Measurements from ENCODE around the gene ABCA5. TPM values are rescaled to one million over a fixed set of nuclear protein-coding genes. Genes with fewer than 3 reads are reported as not detected.

ABCA5 gene
- total RNA-seq, 3 donors from 2014 or later (not counting 1 experiment from before 2014, with no cell fraction given) = 52.1 to 84.5 (median 57.6) TPM

GRCh38 chr17:69271023-69271422 is 55.9 kb downstream of the ABCA5 start:
- H3K4me1 Mint-ChIP-seq = no peaks in the 10 kb centered on the region
- Histone ChIP-seq H3K27ac (ENCODE audit: low read length) (no peak overlapping the region), H3K4me3 (ENCODE audit: low read length) (no peak overlapping the region), H3K9me3 (ENCODE audit: control insufficient read depth, insufficient read depth, low read length) (no peaks in the 10 kb centered on the region), H3K27me3 (ENCODE audit: control insufficient read depth, insufficient read depth, low read length) (no peaks in the 10 kb centered on the region), H3K36me3 (ENCODE audit: control insufficient read depth, insufficient read depth, low read length) (no peaks in the 10 kb centered on the region), H3K4me1 (ENCODE audit: control insufficient read depth, insufficient read depth, low read length) (no peaks in the 10 kb centered on the region)
- no peak for ATAC-seq
- 94% methylated on average over 7 of the region's 7 CpGs for WGBS (ENCODE audit: insufficient coverage)
- no peak for TF ChIP-seq CTCF (IDR thresholded peaks at IDR 0.05)
- DNase-seq = no peak
- no peak overlapping the region for H3K27ac Mint-ChIP-seq
- H3K9me3 Mint-ChIP-seq = no peaks in the 10 kb centered on the region
- no peaks in the 10 kb centered on the region for H3K27me3 Mint-ChIP-seq (ENCODE audit: low read depth in 2 of 2)
- H3K36me3 Mint-ChIP-seq = no peaks in the 10 kb centered on the region
- no peak overlapping the region for H3K4me3 Mint-ChIP-seq
- intact Hi-C loops (cut with micrococcal nuclease) = no loop called here

- Histone ChIP-seq H3K4me3 (ENCODE audit: low read length) (no peak overlapping the region), H3K27me3 (ENCODE audit: control insufficient read depth, insufficient read depth, low read length) (no peaks in the 10 kb centered on the region), H3K36me3 (ENCODE audit: control insufficient read depth, insufficient read depth, low read length) (no peaks in the 10 kb centered on the region), H3K27ac (ENCODE audit: low read length) (no peak overlapping the region), H3K4me1 (ENCODE audit: control insufficient read depth, insufficient read depth, low read length) (no peaks in the 10 kb centered on the region), H3K9me3 (ENCODE audit: control insufficient read depth, insufficient read depth, low read length) (no peaks in the 10 kb centered on the region)
- H3K9me3 Mint-ChIP-seq = no peaks in the 10 kb centered on the region
- WGBS (ENCODE audit: insufficient coverage) = 100% methylated on average over 2 of the region's 6 CpGs
- no peak for TF ChIP-seq CTCF (IDR thresholded peaks at IDR 0.05)
- intact Hi-C loops (cut with micrococcal nuclease) = no loop called here
- no peaks in the 10 kb centered on the region for H3K4me1 Mint-ChIP-seq
- H3K27ac Mint-ChIP-seq = peak overlapping the region in 1 of 2 donors; percentile 59
- ATAC-seq (no peak), DNase-seq (no peak)
- no peak overlapping the region for H3K4me3 Mint-ChIP-seq
- no peaks in the 10 kb centered on the region for H3K27me3 Mint-ChIP-seq (ENCODE audit: low read depth in 2 of 2)
- no peaks in the 10 kb centered on the region for H3K36me3 Mint-ChIP-seq
Observed at GRCh38 chr17:69269131-69269998, 57.6 kb downstream of the ABCA5 start.

- H3K27ac ChIP-seq (ENCODE audit: low read length) = no peak overlapping the region
- Mint-ChIP-seq H3K27me3 (ENCODE audit: low read depth in 2 of 2) (no peaks in the 10 kb centered on the region), H3K4me1 (no peaks in the 10 kb centered on the region), H3K9me3 (no peaks in the 10 kb centered on the region), H3K27ac (peak overlapping the region in 1 of 2 donors; percentile 59), H3K36me3 (no peaks in the 10 kb centered on the region), H3K4me3 (no peak overlapping the region)
- H3K9me3 ChIP-seq (ENCODE audit: control insufficient read depth, insufficient read depth, low read length) = no peaks in the 10 kb centered on the region
- WGBS (ENCODE audit: insufficient coverage) = 94% methylated on average over 5 of the region's 5 CpGs
- no peak for TF ChIP-seq CTCF (IDR thresholded peaks at IDR 0.05)
- H3K4me3 ChIP-seq (ENCODE audit: low read length) = no peak overlapping the region
- DNase-seq (no peak), ATAC-seq (no peak)
- intact Hi-C loops (cut with micrococcal nuclease) = no loop called here
- no peaks in the 10 kb centered on the region for H3K4me1 ChIP-seq (ENCODE audit: control insufficient read depth, insufficient read depth, low read length)
- no peaks in the 10 kb centered on the region for H3K27me3 ChIP-seq (ENCODE audit: control insufficient read depth, insufficient read depth, low read length)
- H3K36me3 ChIP-seq (ENCODE audit: control insufficient read depth, insufficient read depth, low read length) = peaks cover 4% of the 10 kb centered on the region
Observed at GRCh38 chr17:69268543-69269014, 58.4 kb downstream of the ABCA5 start.

Measured in natural killer cell (primary cell).